ES-I3 (cell line): ENCODE data around the gene CPNE7.

Experiments
- H3K36me3 ChIP-seq: 2 replicates; pipeline ENCODE4 v1.6.1; 2013; ENCODE audit warnings: mild to moderate bottlenecking, low read length, control low read depth, moderate library complexity; ENCODE audit not compliant: insufficient read depth
- H3K4me1 ChIP-seq: 2 replicates; pipeline ENCODE4 v1.6.1; 2013; ENCODE audit warnings: mild to moderate bottlenecking, control low read depth, low read length; ENCODE audit not compliant: insufficient read depth
- H3K9ac ChIP-seq: 2 replicates; pipeline ENCODE4 v1.6.1; 2013; ENCODE audit warnings: low read depth, mild to moderate bottlenecking, low read length, moderate library complexity
- H3K9me3 ChIP-seq: 2 replicates; pipeline ENCODE4 v1.6.1; 2013; ENCODE audit warnings: mild to moderate bottlenecking, low read length, moderate library complexity; ENCODE audit not compliant: control insufficient read depth, insufficient read depth

CPNE7 gene

GRCh38 chr16:89593841-89594240 lies 18.3 kb downstream of the CPNE7 start:
- Histone ChIP-seq H3K9me3 (no peaks in the 10 kb centered on the region; the same call in 1 of the 2 replicates), H3K36me3 (no peaks in the 10 kb centered on the region), H3K4me1 (no peaks in the 10 kb centered on the region), H3K9ac (no peak overlapping the region)

- Histone ChIP-seq H3K9ac (no peak overlapping the region), H3K9me3 (no peaks in the 10 kb centered on the region), H3K4me1 (no peaks in the 10 kb centered on the region), H3K36me3 (no peaks in the 10 kb centered on the region)
These were observed 19.9 kb downstream of the CPNE7 start for GRCh38 chr16:89595330-89596060.

GRCh38 chr16:89596061-89596689 lies 20.6 kb downstream of the CPNE7 start:
- H3K36me3 ChIP-seq = no peaks in the 10 kb centered on the region
- no peaks in the 10 kb centered on the region for H3K4me1 ChIP-seq
- no peaks in the 10 kb centered on the region for H3K9me3 ChIP-seq
- no peak overlapping the region for H3K9ac ChIP-seq

- Histone ChIP-seq H3K9me3 (no peaks in the 10 kb centered on the region), H3K4me1 (peaks cover 2% of the 10 kb centered on the region; the same call in 1 of the 2 replicates), H3K36me3 (no peaks in the 10 kb centered on the region), H3K9ac (no peak overlapping the region)
These were observed 21.5 kb downstream of the CPNE7 start for GRCh38 chr16:89596957-89597649.

- Histone ChIP-seq H3K9ac (no peak overlapping the region), H3K36me3 (no peaks in the 10 kb centered on the region), H3K4me1 (peaks cover 9% of the 10 kb centered on the region; the same call in 1 of the 2 replicates)
These were observed 22.6 kb downstream of the CPNE7 start for GRCh38 chr16:89598199-89598598.

GRCh38 chr16:89599451-89599858 lies 23.9 kb downstream of the CPNE7 start:
- no peaks in the 10 kb centered on the region for H3K9me3 ChIP-seq
- H3K9ac ChIP-seq = no peak overlapping the region
- H3K36me3 ChIP-seq = no peaks in the 10 kb centered on the region
- peaks cover 9% of the 10 kb centered on the region; the same call in 1 of the 2 replicates for H3K4me1 ChIP-seq

More at GRCh38 chr16:89598199-89598598, 22.6 kb downstream of the CPNE7 start:
- H3K9me3 ChIP-seq = no peaks in the 10 kb centered on the region

- Histone ChIP-seq H3K9me3 (no peaks in the 10 kb centered on the region), H3K4me1 (peaks cover 9% of the 10 kb centered on the region; the same call in 1 of the 2 replicates), H3K36me3 (no peaks in the 10 kb centered on the region), H3K9ac (no peak overlapping the region)
These were observed 24.3 kb downstream of the CPNE7 start for GRCh38 chr16:89599902-89600301.

GRCh38 chr16:89600427-89600826 lies 24.9 kb downstream of the CPNE7 start:
- Histone ChIP-seq H3K36me3 (no peaks in the 10 kb centered on the region), H3K4me1 (peaks cover 9% of the 10 kb centered on the region; the same call in 1 of the 2 replicates), H3K9me3 (no peaks in the 10 kb centered on the region), H3K9ac (no peak overlapping the region)

GRCh38 chr16:89600956-89601355 lies 25.4 kb downstream of the CPNE7 start:
- Histone ChIP-seq H3K36me3 (no peaks in the 10 kb centered on the region), H3K9me3 (no peaks in the 10 kb centered on the region), H3K9ac (no peak overlapping the region), H3K4me1 (peaks cover 9% of the 10 kb centered on the region; the same call in 1 of the 2 replicates)

GRCh38 chr16:89601906-89602272 lies 26.3 kb downstream of the CPNE7 start:
- Histone ChIP-seq H3K9me3 (no peaks in the 10 kb centered on the region), H3K36me3 (no peaks in the 10 kb centered on the region), H3K4me1 (peaks cover 9% of the 10 kb centered on the region; the same call in 1 of the 2 replicates), H3K9ac (no peak overlapping the region)

- Histone ChIP-seq H3K4me1 (peaks cover 9% of the 10 kb centered on the region; the same call in 1 of the 2 replicates), H3K36me3 (no peaks in the 10 kb centered on the region), H3K9me3 (no peaks in the 10 kb centered on the region), H3K9ac (peak overlapping the region; percentile 18)
These were observed 26.9 kb downstream of the CPNE7 start for GRCh38 chr16:89602273-89602951.

GRCh38 chr16:89602952-89603590 lies 27.5 kb downstream of the CPNE7 start:
- Histone ChIP-seq H3K9ac (no peak overlapping the region), H3K9me3 (no peaks in the 10 kb centered on the region), H3K4me1 (peaks cover 9% of the 10 kb centered on the region; the same call in 1 of the 2 replicates), H3K36me3 (no peaks in the 10 kb centered on the region)

GRCh38 chr16:89604764-89605163 lies 29.2 kb downstream of the CPNE7 start:
- peaks cover 9% of the 10 kb centered on the region; the same call in 1 of the 2 replicates for H3K4me1 ChIP-seq
- no peak overlapping the region for H3K9ac ChIP-seq
- no peaks in the 10 kb centered on the region for H3K9me3 ChIP-seq
- no peaks in the 10 kb centered on the region for H3K36me3 ChIP-seq
